SU-DHL-6 (cell line): ENCODE data around the gene CRYBG2.

Experiments
- H2AFZ ChIP-seq: fragments of 200-600 bp; sonication (generic); 2 replicates; pipeline ENCODE4 v1.6.1; 2014; ENCODE audit warnings: low read depth, mild to moderate bottlenecking, moderate library complexity, mixed read lengths, antibody characterized with exemption, low read length; ENCODE audit not compliant: severe bottlenecking
- H3F3A ChIP-seq: fragments of 200-600 bp; shearing (Covaris generic); 2 replicates; pipeline ENCODE4 v1.6.0; 2016; ENCODE audit warnings: antibody characterized with exemption, mild to moderate bottlenecking; ENCODE audit not compliant: insufficient read depth
- H3K27ac ChIP-seq: fragments of 200-600 bp; sonication (generic); 2 replicates; pipeline ENCODE4 v1.5.1; 2016; ENCODE audit warnings: low read depth, mild to moderate bottlenecking, low read length, moderate library complexity, mixed read lengths
- H3K27me3 ChIP-seq: fragments of 200-600 bp; sonication (generic), shearing (Covaris generic); 2 replicates; pipeline ENCODE4 v1.6.0; 2014; ENCODE audit warnings: mild to moderate bottlenecking, low read length
- H3K36me3 ChIP-seq: fragments of 200-600 bp; sonication (generic); 2 replicates; pipeline ENCODE4 v1.6.1; 2014; ENCODE audit warnings: mild to moderate bottlenecking, low read length, mixed read lengths
- H3K4me2 ChIP-seq: fragments of 300-600, 200-600 bp; shearing (Covaris generic), sonication (generic); 2 replicates; pipeline ENCODE4 v1.6.0; 2014; ENCODE audit warnings: low read length, low read depth, mild to moderate bottlenecking; ENCODE audit not compliant: poor library complexity, severe bottlenecking
- H3K4me3 ChIP-seq: fragments of 200-600 bp; sonication (generic); 2 replicates; pipeline ENCODE4 v1.5.1; 2014; ENCODE audit warnings: antibody characterized with exemption, low read length, mild to moderate bottlenecking, mixed read lengths; ENCODE audit not compliant: insufficient read depth, poor library complexity, severe bottlenecking
- H3K79me2 ChIP-seq: fragments of 200-600 bp; sonication (generic); 2 replicates; pipeline ENCODE4 v1.6.1; 2014; ENCODE audit warnings: mild to moderate bottlenecking, low read length, moderate library complexity; ENCODE audit not compliant: insufficient read depth
- H3K9ac ChIP-seq: fragments of 200-600 bp; sonication (generic); 2 replicates; pipeline ENCODE4 v1.7.0; 2014; ENCODE audit warnings: mild to moderate bottlenecking, low read length
- H3K9me2 ChIP-seq: fragments of 200-600 bp; sonication (generic); replicated peaks from 2 replicates; pipeline ENCODE4 v1.6.1; 2014; ENCODE audit warnings: low read length; ENCODE audit not compliant: insufficient read depth
- H3K9me3 ChIP-seq: fragments of 200-600 bp; sonication (generic); 2 replicates; pipeline ENCODE4 v1.6.1; 2014; ENCODE audit warnings: low read length, mixed read lengths; ENCODE audit not compliant: insufficient read depth
- H4K20me1 ChIP-seq: fragments of 200-600 bp; sonication (generic); 2 replicates; pipeline ENCODE4 v1.6.1; 2014; ENCODE audit warnings: low read depth, mild to moderate bottlenecking, antibody characterized with exemption, low read length, moderate library complexity, mixed read lengths
- CTCF ChIP-seq: fragments of 200-600 bp; sonication (generic); IDR thresholded peaks from one replicate; pipeline ENCODE4 v1.5.1; 2017; ENCODE audit warnings: antibody characterized with exemption, mild to moderate bottlenecking, low read length, moderate library complexity; ENCODE audit not compliant: insufficient read depth, poor library complexity, severe bottlenecking
- EZH2phosphoT487 ChIP-seq: fragments of 200-600 bp; sonication (generic), shearing (Covaris generic); conservative IDR thresholded peaks from 2 replicates; pipeline ENCODE4 v1.6.1; 2018; ENCODE audit warnings: mild to moderate bottlenecking, antibody characterized with exemption, low read length, moderate library complexity, mixed read lengths

The CRYBG2 gene

DNA sequence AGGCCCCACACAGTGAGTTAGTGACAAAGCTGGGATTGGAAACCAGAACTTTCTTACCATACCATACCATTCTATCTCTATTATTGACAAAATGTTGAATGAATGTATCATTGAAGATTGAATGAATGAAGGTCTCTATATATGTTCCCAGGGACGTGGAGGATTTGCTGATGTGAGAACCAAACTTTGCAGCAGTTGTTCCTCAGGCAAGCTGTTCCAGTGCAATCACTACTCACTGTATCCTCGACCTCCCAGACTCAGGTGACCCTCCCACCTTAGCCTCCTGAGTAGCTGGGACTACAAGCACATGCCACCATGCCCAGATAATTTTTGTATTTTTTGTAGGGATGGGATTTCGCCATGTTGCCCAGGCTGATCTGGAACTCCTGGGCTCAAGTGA, 45.1 kb upstream of the CRYBG2 start:
- H3F3A ChIP-seq: no peaks in the 10 kb centered on the region
- H4K20me1 ChIP-seq: no peaks in the 10 kb centered on the region
- TF ChIP-seq EZH2phosphoT487 (no peak), CTCF (no peak)
- H3K9ac ChIP-seq: no peak overlapping the region
- H2AFZ ChIP-seq: no peak overlapping the region
- no peaks in the 10 kb centered on the region for H3K9me3 ChIP-seq
- H3K36me3 ChIP-seq: no peaks in the 10 kb centered on the region
- no peaks in the 10 kb centered on the region for H3K9me2 ChIP-seq
- no peak overlapping the region for H3K4me3 ChIP-seq
- no peak overlapping the region for H3K27ac ChIP-seq
- H3K79me2 ChIP-seq: no peaks in the 10 kb centered on the region
- H3K27me3 ChIP-seq: no peaks in the 10 kb centered on the region
- no peak overlapping the region for H3K4me2 ChIP-seq

- Histone ChIP-seq H3K4me2 (no peak overlapping the region), H3K4me3 (no peak overlapping the region), H3K9ac (no peak overlapping the region), H3K27me3 (no peaks in the 10 kb centered on the region), H3K27ac (no peak overlapping the region), H3K36me3 (no peaks in the 10 kb centered on the region), H3K9me2 (no peaks in the 10 kb centered on the region), H3F3A (no peaks in the 10 kb centered on the region), H3K79me2 (no peaks in the 10 kb centered on the region), H4K20me1 (no peaks in the 10 kb centered on the region), H2AFZ (no peak overlapping the region), H3K9me3 (no peaks in the 10 kb centered on the region)
- TF ChIP-seq CTCF (no peak), EZH2phosphoT487 (no peak)
Measured at GRCh38 chr1:26395754-26396153, 41.8 kb upstream of the CRYBG2 start.

GRCh38 chr1:26391450-26391849, 37.5 kb upstream of the CRYBG2 start:
- Histone ChIP-seq H3K4me2 (no peak overlapping the region), H3K36me3 (no peaks in the 10 kb centered on the region), H3K9ac (no peak overlapping the region), H4K20me1 (no peaks in the 10 kb centered on the region), H2AFZ (no peak overlapping the region), H3K27ac (no peak overlapping the region), H3K27me3 (no peaks in the 10 kb centered on the region), H3F3A (no peaks in the 10 kb centered on the region), H3K9me2 (no peaks in the 10 kb centered on the region), H3K9me3 (no peaks in the 10 kb centered on the region), H3K79me2 (no peaks in the 10 kb centered on the region), H3K4me3 (no peak overlapping the region)
- TF ChIP-seq CTCF: no peak
- TF ChIP-seq EZH2phosphoT487: no peak
